Muscle layer of colon (tissue), 2 donors: ENCODE measurements around the gene GNB1L.

ENCODE experiments used
- H3K27ac ChIP-seq: one replicate; pipeline ENCODE4 v1.7.0; 2013; ENCODE audit warnings: low read depth, mild to moderate bottlenecking, low read length, moderate library complexity
- H3K27me3 ChIP-seq, 2 donors: one replicate each; pipeline ENCODE4 v1.7.0; 2013; ENCODE audit warnings: low read length in 2 of 2, mild to moderate bottlenecking in 2 of 2; ENCODE audit not compliant: insufficient read depth in 2 of 2, control insufficient read depth in 1 of 2
- H3K36me3 ChIP-seq: one replicate; pipeline ENCODE4 v1.7.0; 2013; ENCODE audit warnings: mild to moderate bottlenecking, low read length; ENCODE audit not compliant: insufficient read depth
- H3K4me1 ChIP-seq: one replicate; pipeline ENCODE4 v1.7.0; 2013; ENCODE audit warnings: mild to moderate bottlenecking, low read length; ENCODE audit not compliant: insufficient read depth
- H3K4me3 ChIP-seq, 2 donors: one replicate each; pipeline ENCODE4 v1.7.0; 2013; ENCODE audit warnings: low read length in 2 of 2, low read depth in 1 of 2, mild to moderate bottlenecking in 1 of 2, moderate library complexity in 1 of 2
- H3K9ac ChIP-seq: one replicate; pipeline ENCODE4 v1.7.0; 2013; ENCODE audit warnings: low read length
- H3K9me3 ChIP-seq: one replicate; pipeline ENCODE4 v1.7.0; 2013; ENCODE audit warnings: mild to moderate bottlenecking, low read length
- donor health status: abdominal sarcoma.
- donor health status: Adenocarcinoma of cecum.

The GNB1L gene

GRCh38 chr22:19753996-19754700 is 100.5 kb downstream of the GNB1L start:
- no peak overlapping the region for H3K4me3 ChIP-seq
- H3K27me3 ChIP-seq: peaks cover 16 to 70% of the 10 kb centered on the region in 2 donors
- H3K9ac ChIP-seq: no peak overlapping the region
- no peak overlapping the region for H3K27ac ChIP-seq
- no peaks in the 10 kb centered on the region for H3K36me3 ChIP-seq
- no peaks in the 10 kb centered on the region for H3K9me3 ChIP-seq
- no peaks in the 10 kb centered on the region for H3K4me1 ChIP-seq

- no peaks in the 10 kb centered on the region for H3K4me1 ChIP-seq
- H3K27me3 ChIP-seq: peaks cover 16 to 62% of the 10 kb centered on the region in 2 donors
- H3K9ac ChIP-seq: no peak overlapping the region
- H3K9me3 ChIP-seq: no peaks in the 10 kb centered on the region
- no peak overlapping the region for H3K27ac ChIP-seq
- H3K4me3 ChIP-seq: no peak overlapping the region
- H3K36me3 ChIP-seq: no peaks in the 10 kb centered on the region
Observed at GRCh38 chr22:19753090-19753842, 101.4 kb downstream of the GNB1L start.

- Histone ChIP-seq H3K4me3 (no peak overlapping the region), H3K9ac (no peak overlapping the region), H3K4me1 (no peaks in the 10 kb centered on the region), H3K36me3 (no peaks in the 10 kb centered on the region), H3K27me3 (peaks cover 16 to 47% of the 10 kb centered on the region in 2 donors), H3K27ac (no peak overlapping the region), H3K9me3 (no peaks in the 10 kb centered on the region)
Observed at GRCh38 chr22:19751497-19752245, 103.0 kb downstream of the GNB1L start.

GRCh38 chr22:19750507-19751490 is 103.9 kb downstream of the GNB1L start:
- no peak overlapping the region for H3K4me3 ChIP-seq
- H3K9me3 ChIP-seq: no peaks in the 10 kb centered on the region
- no peak overlapping the region for H3K27ac ChIP-seq
- no peaks in the 10 kb centered on the region for H3K36me3 ChIP-seq
- H3K9ac ChIP-seq: no peak overlapping the region
- peaks cover 11 to 39% of the 10 kb centered on the region in 2 donors for H3K27me3 ChIP-seq
- H3K4me1 ChIP-seq: no peaks in the 10 kb centered on the region

- Histone ChIP-seq H3K4me3 (no peak overlapping the region), H3K36me3 (no peaks in the 10 kb centered on the region), H3K27me3 (peaks cover 7 to 30% of the 10 kb centered on the region in 2 donors), H3K4me1 (no peaks in the 10 kb centered on the region), H3K9ac (no peak overlapping the region), H3K27ac (no peak overlapping the region), H3K9me3 (no peaks in the 10 kb centered on the region)
Observed at GRCh38 chr22:19749876-19750275, 104.8 kb downstream of the GNB1L start.

- H3K9ac ChIP-seq: no peak overlapping the region
- no peak overlapping the region for H3K27ac ChIP-seq
- H3K27me3 ChIP-seq: peaks cover 0 to 22% of the 10 kb centered on the region in 2 donors
- no peak overlapping the region for H3K4me3 ChIP-seq
- no peaks in the 10 kb centered on the region for H3K36me3 ChIP-seq
- no peaks in the 10 kb centered on the region for H3K9me3 ChIP-seq
- H3K4me1 ChIP-seq: no peaks in the 10 kb centered on the region
Observed at GRCh38 chr22:19748991-19749664, 105.5 kb downstream of the GNB1L start.

- Histone ChIP-seq H3K4me3 (no peak overlapping the region), H3K36me3 (no peaks in the 10 kb centered on the region), H3K27ac (no peak overlapping the region), H3K9me3 (no peaks in the 10 kb centered on the region), H3K4me1 (no peaks in the 10 kb centered on the region), H3K9ac (no peak overlapping the region), H3K27me3 (peaks cover 0 to 14% of the 10 kb centered on the region in 2 donors)
Observed at GRCh38 chr22:19748139-19748538, 106.5 kb downstream of the GNB1L start.

GRCh38 chr22:19747551-19747950 is 107.1 kb downstream of the GNB1L start:
- H3K27ac ChIP-seq: no peak overlapping the region
- no peaks in the 10 kb centered on the region for H3K36me3 ChIP-seq
- H3K27me3 ChIP-seq: peaks cover 0 to 14% of the 10 kb centered on the region in 2 donors
- no peak overlapping the region for H3K4me3 ChIP-seq
- no peaks in the 10 kb centered on the region for H3K4me1 ChIP-seq
- H3K9ac ChIP-seq: no peak overlapping the region
- H3K9me3 ChIP-seq: no peaks in the 10 kb centered on the region

- Histone ChIP-seq H3K4me1 (no peaks in the 10 kb centered on the region), H3K9me3 (no peaks in the 10 kb centered on the region), H3K27me3 (peaks cover 0 to 9% of the 10 kb centered on the region in 2 donors), H3K36me3 (no peaks in the 10 kb centered on the region), H3K27ac (no peak overlapping the region), H3K9ac (no peak overlapping the region), H3K4me3 (no peak overlapping the region)
Observed at GRCh38 chr22:19746726-19747125, 107.9 kb downstream of the GNB1L start.
